ENCODE data around the gene DUSP22.

DNA sequence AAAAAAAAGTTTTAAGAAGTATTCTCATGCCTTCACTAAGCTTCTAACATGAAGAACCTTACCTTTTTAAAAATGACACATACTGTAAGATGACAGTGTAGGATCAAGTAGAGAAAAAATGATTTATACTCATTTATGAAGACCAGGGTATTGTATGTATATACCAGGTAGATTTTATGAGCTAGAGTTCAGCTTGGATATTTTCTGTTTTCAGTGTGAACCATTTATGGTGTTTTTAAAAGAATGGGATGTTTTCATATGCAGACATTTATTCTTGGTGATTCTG lies 24.4 kb downstream of the DUSP22 start:
- TF ChIP-seq, protein P1, sequence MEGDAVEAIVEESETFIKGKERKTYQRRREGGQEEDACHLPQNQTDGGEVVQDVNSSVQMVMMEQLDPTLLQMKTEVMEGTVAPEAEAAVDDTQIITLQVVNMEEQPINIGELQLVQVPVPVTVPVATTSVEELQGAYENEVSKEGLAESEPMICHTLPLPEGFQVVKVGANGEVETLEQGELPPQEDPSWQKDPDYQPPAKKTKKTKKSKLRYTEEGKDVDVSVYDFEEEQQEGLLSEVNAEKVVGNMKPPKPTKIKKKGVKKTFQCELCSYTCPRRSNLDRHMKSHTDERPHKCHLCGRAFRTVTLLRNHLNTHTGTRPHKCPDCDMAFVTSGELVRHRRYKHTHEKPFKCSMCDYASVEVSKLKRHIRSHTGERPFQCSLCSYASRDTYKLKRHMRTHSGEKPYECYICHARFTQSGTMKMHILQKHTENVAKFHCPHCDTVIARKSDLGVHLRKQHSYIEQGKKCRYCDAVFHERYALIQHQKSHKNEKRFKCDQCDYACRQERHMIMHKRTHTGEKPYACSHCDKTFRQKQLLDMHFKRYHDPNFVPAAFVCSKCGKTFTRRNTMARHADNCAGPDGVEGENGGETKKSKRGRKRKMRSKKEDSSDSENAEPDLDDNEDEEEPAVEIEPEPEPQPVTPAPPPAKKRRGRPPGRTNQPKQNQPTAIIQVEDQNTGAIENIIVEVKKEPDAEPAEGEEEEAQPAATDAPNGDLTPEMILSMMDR (conservative IDR thresholded peaks at IDR 0.05; ENCODE audit: low read depth in 2 of 2): no peak
- TF ChIP-seq EZH2 (IDR thresholded peaks at IDR 0.05; ENCODE audit: low read depth, unreplicated experiment) (no peak), EZH2phosphoT487 (IDR thresholded peaks at IDR 0.05; ENCODE audit: unreplicated experiment) (no peak), POLR2AphosphoS5 (IDR thresholded peaks at IDR 0.05; ENCODE audit: low read depth) (no peak), ZNF331 (CRISPR knock-in tag; IDR thresholded peaks at IDR 0.05; ENCODE audit: low read depth) (no peak), CREB1 (CRISPR knock-in tag; IDR thresholded peaks at IDR 0.05; ENCODE audit: low read depth) (no peak), ZNF114 (CRISPR knock-in tag; IDR thresholded peaks at IDR 0.05) (no peak), JUNB (IDR thresholded peaks at IDR 0.05; ENCODE audit: unreplicated experiment) (no peak), STAT1 (IDR thresholded peaks at IDR 0.05; ENCODE audit: unreplicated experiment) (no peak)
- TF ChIP-seq, protein P2, sequence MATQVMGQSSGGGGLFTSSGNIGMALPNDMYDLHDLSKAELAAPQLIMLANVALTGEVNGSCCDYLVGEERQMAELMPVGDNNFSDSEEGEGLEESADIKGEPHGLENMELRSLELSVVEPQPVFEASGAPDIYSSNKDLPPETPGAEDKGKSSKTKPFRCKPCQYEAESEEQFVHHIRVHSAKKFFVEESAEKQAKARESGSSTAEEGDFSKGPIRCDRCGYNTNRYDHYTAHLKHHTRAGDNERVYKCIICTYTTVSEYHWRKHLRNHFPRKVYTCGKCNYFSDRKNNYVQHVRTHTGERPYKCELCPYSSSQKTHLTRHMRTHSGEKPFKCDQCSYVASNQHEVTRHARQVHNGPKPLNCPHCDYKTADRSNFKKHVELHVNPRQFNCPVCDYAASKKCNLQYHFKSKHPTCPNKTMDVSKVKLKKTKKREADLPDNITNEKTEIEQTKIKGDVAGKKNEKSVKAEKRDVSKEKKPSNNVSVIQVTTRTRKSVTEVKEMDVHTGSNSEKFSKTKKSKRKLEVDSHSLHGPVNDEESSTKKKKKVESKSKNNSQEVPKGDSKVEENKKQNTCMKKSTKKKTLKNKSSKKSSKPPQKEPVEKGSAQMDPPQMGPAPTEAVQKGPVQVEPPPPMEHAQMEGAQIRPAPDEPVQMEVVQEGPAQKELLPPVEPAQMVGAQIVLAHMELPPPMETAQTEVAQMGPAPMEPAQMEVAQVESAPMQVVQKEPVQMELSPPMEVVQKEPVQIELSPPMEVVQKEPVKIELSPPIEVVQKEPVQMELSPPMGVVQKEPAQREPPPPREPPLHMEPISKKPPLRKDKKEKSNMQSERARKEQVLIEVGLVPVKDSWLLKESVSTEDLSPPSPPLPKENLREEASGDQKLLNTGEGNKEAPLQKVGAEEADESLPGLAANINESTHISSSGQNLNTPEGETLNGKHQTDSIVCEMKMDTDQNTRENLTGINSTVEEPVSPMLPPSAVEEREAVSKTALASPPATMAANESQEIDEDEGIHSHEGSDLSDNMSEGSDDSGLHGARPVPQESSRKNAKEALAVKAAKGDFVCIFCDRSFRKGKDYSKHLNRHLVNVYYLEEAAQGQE (IDR thresholded peaks at IDR 0.05; ENCODE audit: unreplicated experiment): no peak
- TF ChIP-seq, protein P3, sequence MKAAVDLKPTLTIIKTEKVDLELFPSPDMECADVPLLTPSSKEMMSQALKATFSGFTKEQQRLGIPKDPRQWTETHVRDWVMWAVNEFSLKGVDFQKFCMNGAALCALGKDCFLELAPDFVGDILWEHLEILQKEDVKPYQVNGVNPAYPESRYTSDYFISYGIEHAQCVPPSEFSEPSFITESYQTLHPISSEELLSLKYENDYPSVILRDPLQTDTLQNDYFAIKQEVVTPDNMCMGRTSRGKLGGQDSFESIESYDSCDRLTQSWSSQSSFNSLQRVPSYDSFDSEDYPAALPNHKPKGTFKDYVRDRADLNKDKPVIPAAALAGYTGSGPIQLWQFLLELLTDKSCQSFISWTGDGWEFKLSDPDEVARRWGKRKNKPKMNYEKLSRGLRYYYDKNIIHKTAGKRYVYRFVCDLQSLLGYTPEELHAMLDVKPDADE (IDR thresholded peaks at IDR 0.05): no peak
